Loucy (cell line): Measurements from ENCODE around the gene IQCE.

Experiments
- CTCF ChIP-seq: fragments of 200-600 bp; sonication (generic); conservative IDR thresholded peaks from 2 replicates; pipeline ENCODE4 v1.5.1; 2014; ENCODE audit warnings: mild to moderate bottlenecking, antibody characterized with exemption, low read length
- EZH2phosphoT487 ChIP-seq: fragments of 200-600 bp; IDR thresholded peaks from 2 replicates; pipeline ENCODE4 v1.6.1; 2018; ENCODE audit warnings: antibody characterized with exemption, mild to moderate bottlenecking, moderate library complexity, borderline replicate concordance

- TF ChIP-seq CTCF (no peak), EZH2phosphoT487 (no peak)
These were observed 11.8 kb upstream of the IQCE start for GRCh38 chr7:2546776-2547586.
